Karpas-422 (cell line): ENCODE results near the gene PTPN9. TPM values are rescaled to one million over a fixed set of nuclear protein-coding genes. Genes with fewer than 3 reads are reported as not detected.
A peak's percentile ranks its signal among the peaks of the same experiment; 100 is the strongest.
"Not testable (repeated sequence)": the region's sequence is repeated elsewhere in the genome, so short reads cannot be mapped to it uniquely, and the experiment has no call there.

ENCODE experiments used
- DNase-seq: peaks from one replicate; pipeline ENCODE4 v3.0.0-alpha.2; 2015
- H2AFZ ChIP-seq: fragments of 200-600 bp; sonication (generic); 2 replicates; pipeline ENCODE4 v1.6.1; 2014; ENCODE audit warnings: antibody characterized with exemption, low read length, mixed read lengths
- H3K27ac ChIP-seq: fragments of 200-600 bp; sonication (generic); 2 replicates; pipeline ENCODE4 v1.5.1; 2014; ENCODE audit warnings: mild to moderate bottlenecking, low read length, moderate library complexity
- H3K27me3 ChIP-seq: fragments of 200-600 bp; sonication (generic); 2 replicates; pipeline ENCODE4 v1.6.1; 2014; ENCODE audit warnings: low read length, mixed read lengths
- H3K36me3 ChIP-seq: fragments of 200-600 bp; sonication (generic); 2 replicates; pipeline ENCODE4 v1.6.1; 2014; ENCODE audit warnings: low read length, mixed read lengths; ENCODE audit not compliant: insufficient read depth
- H3K4me1 ChIP-seq: fragments of 200-600 bp; sonication (generic); 2 replicates; pipeline ENCODE4 v1.6.1; 2014; ENCODE audit warnings: mild to moderate bottlenecking, low read length, mixed read lengths
- H3K4me2 ChIP-seq: fragments of 200-600 bp; sonication (generic); 2 replicates; pipeline ENCODE4 v1.6.1; 2014; ENCODE audit warnings: low read length, low read depth, mild to moderate bottlenecking; ENCODE audit not compliant: poor library complexity, severe bottlenecking
- H3K4me3 ChIP-seq: fragments of 200-600 bp; sonication (generic); 2 replicates; pipeline ENCODE4 v1.5.1; 2014; ENCODE audit warnings: mild to moderate bottlenecking, antibody characterized with exemption, low read length, mixed read lengths
- H3K79me2 ChIP-seq: fragments of 200-600 bp; sonication (generic); 2 replicates; pipeline ENCODE4 v1.6.1; 2014; ENCODE audit warnings: mild to moderate bottlenecking, low read length, mixed read lengths
- H3K9ac ChIP-seq: fragments of 200-600 bp; sonication (generic); 2 replicates; pipeline ENCODE4 v1.6.0; 2014; ENCODE audit warnings: low read length
- H3K9me2 ChIP-seq: fragments of 200-600 bp; sonication (generic), shearing (Covaris generic); replicated peaks from 2 replicates; pipeline ENCODE4 v1.6.0; 2014; ENCODE audit warnings: mild to moderate bottlenecking, low read length, moderate library complexity; ENCODE audit not compliant: insufficient read depth
- H3K9me3 ChIP-seq: fragments of 300-700, 200-600 bp; sonication (generic); 2 replicates; pipeline ENCODE4 v1.6.1; 2014; ENCODE audit warnings: low read length, mixed read lengths
- H4K20me1 ChIP-seq: fragments of 200-600 bp; sonication (generic); 2 replicates; pipeline ENCODE4 v1.6.1; 2014; ENCODE audit warnings: mild to moderate bottlenecking, antibody characterized with exemption, low read length, low read depth; ENCODE audit not compliant: insufficient read depth
- total RNA-seq: library from RNA; depleted of rRNA; stranded (reverse); fragments of >200 nt; shearing (Covaris generic); gene quantifications from 2 replicates; pipeline ENCODE4 v1.2.3, GENCODE V29; 2014; ENCODE audit warnings: low replicate concordance

Gene PTPN9
- total RNA-seq, 1 experiment from 2014 or later = 31.2 TPM

DNA sequence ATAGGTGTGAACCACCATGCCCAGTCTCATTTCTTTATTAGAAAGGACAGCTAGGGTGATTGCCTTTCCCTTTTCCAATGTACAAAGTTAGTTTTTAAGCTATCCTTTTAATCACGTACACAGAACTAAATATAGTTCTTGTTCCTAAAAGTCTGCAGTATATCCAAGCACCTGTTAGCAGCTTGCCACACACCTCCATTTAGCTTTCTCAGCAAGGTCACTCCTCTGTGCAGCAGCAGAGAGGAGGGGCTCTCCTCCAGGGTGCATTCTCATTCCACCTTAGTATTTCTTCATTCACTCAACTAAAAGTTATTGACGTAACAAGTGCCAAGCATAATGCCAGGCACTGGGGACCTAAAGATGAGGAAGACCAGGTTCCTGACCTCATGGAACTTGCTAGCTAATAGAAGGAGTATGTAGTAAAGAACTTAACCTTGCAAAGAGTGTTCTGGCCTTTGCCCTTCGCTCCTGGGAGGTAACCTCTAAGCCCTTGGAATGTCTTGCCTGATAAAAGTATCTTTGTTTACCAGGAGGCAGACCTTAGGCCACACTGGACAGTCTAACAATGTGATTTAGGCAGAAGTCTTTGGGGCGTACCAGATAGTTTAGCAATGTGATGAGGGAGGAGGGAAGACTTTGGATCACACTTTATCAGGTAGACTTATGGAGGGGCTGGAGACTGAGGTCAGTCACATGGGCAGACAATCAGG lies 12.7 kb upstream of the PTPN9 start:
- no peaks in the 10 kb centered on the region for H4K20me1 ChIP-seq
- no peak overlapping the region for H3K4me2 ChIP-seq
- no peaks in the 10 kb centered on the region for H3K79me2 ChIP-seq
- H3K9me2 ChIP-seq = no peaks in the 10 kb centered on the region
- no peak for DNase-seq
- H3K9ac ChIP-seq = no peak overlapping the region
- no peaks in the 10 kb centered on the region for H3K4me1 ChIP-seq
- H2AFZ ChIP-seq = no peak overlapping the region
- H3K27me3 ChIP-seq = no peaks in the 10 kb centered on the region
- H3K4me3 ChIP-seq = no peak overlapping the region
- H3K36me3 ChIP-seq = peaks cover 5% of the 10 kb centered on the region; the same call in 1 of the 2 replicates
- no peak overlapping the region for H3K27ac ChIP-seq
- no peaks in the 10 kb centered on the region for H3K9me3 ChIP-seq

DNA sequence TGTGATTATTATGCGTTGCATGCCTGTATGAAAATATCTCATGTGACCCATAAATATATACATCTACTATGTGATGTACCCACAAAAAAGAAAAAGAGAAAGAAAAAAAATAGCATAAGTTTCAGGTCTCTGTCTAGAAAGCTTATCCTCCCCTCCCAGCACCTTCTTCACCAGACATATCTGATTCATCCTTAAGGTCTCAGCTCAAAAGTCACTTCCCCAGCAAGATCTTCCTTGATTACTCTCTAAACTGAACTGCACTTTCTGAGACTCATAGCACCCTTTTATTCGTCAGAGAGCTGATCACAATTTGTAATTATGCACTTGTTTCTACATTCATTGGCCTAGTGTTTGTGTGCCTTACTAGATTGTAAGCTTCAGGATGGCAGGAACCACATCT lies 11.1 kb upstream of the PTPN9 start:
- Histone ChIP-seq H2AFZ (no peak overlapping the region), H3K27me3 (no peaks in the 10 kb centered on the region), H3K4me3 (no peak overlapping the region), H3K79me2 (no peaks in the 10 kb centered on the region), H3K36me3 (no peaks in the 10 kb centered on the region), H3K4me2 (no peak overlapping the region), H3K9ac (no peak overlapping the region), H3K27ac (no peak overlapping the region), H3K4me1 (no peaks in the 10 kb centered on the region), H3K9me3 (no peaks in the 10 kb centered on the region), H4K20me1 (no peaks in the 10 kb centered on the region), H3K9me2 (no peaks in the 10 kb centered on the region)
- no peak for DNase-seq

GRCh38 chr15:75589071-75589470 lies 10.0 kb upstream of the PTPN9 start:
- H3K79me2 ChIP-seq = no peaks in the 10 kb centered on the region
- no peak for DNase-seq
- H3K27me3 ChIP-seq = no peaks in the 10 kb centered on the region
- H3K9me2 ChIP-seq = no peaks in the 10 kb centered on the region
- H3K4me2 ChIP-seq = no peak overlapping the region
- H3K9me3 ChIP-seq = no peaks in the 10 kb centered on the region
- no peak overlapping the region for H2AFZ ChIP-seq
- H3K27ac ChIP-seq = no peak overlapping the region
- no peaks in the 10 kb centered on the region for H4K20me1 ChIP-seq
- H3K9ac ChIP-seq = no peak overlapping the region
- no peaks in the 10 kb centered on the region for H3K4me1 ChIP-seq
- no peak overlapping the region for H3K4me3 ChIP-seq
- H3K36me3 ChIP-seq = no peaks in the 10 kb centered on the region

GRCh38 chr15:75586422-75586821 lies 7.3 kb upstream of the PTPN9 start:
- H3K9ac ChIP-seq, H3K27ac ChIP-seq, DNase-seq, H4K20me1 ChIP-seq, H3K9me2 ChIP-seq, H2AFZ ChIP-seq, H3K9me3 ChIP-seq, H3K79me2 ChIP-seq, H3K27me3 ChIP-seq, H3K36me3 ChIP-seq, H3K4me1 ChIP-seq, H3K4me2 ChIP-seq, H3K4me3 ChIP-seq: not testable (repeated sequence)

GRCh38 chr15:75584121-75584520 lies 5.0 kb upstream of the PTPN9 start:
- Histone ChIP-seq H3K79me2 (no peaks in the 10 kb centered on the region), H3K4me1 (peaks cover 7% of the 10 kb centered on the region), H3K27me3 (no peaks in the 10 kb centered on the region), H2AFZ (no peak overlapping the region), H3K4me2 (no peak overlapping the region), H3K9me3 (no peaks in the 10 kb centered on the region), H3K9me2 (no peaks in the 10 kb centered on the region), H3K27ac (no peak overlapping the region), H3K9ac (no peak overlapping the region), H3K36me3 (no peaks in the 10 kb centered on the region), H4K20me1 (no peaks in the 10 kb centered on the region), H3K4me3 (no peak overlapping the region)
- DNase-seq = no peak

- Histone ChIP-seq H2AFZ (no peak overlapping the region), H3K27me3 (no peaks in the 10 kb centered on the region), H3K79me2 (peaks cover 3% of the 10 kb centered on the region; the same call in 1 of the 2 replicates), H3K9ac (no peak overlapping the region), H4K20me1 (no peaks in the 10 kb centered on the region), H3K9me3 (no peaks in the 10 kb centered on the region), H3K4me3 (no peak overlapping the region), H3K27ac (no peak overlapping the region), H3K9me2 (no peaks in the 10 kb centered on the region), H3K4me2 (no peak overlapping the region), H3K4me1 (peaks cover 7% of the 10 kb centered on the region), H3K36me3 (no peaks in the 10 kb centered on the region)
- DNase-seq = no peak
Measured at GRCh38 chr15:75583701-75584100, 4.6 kb upstream of the PTPN9 start.

GRCh38 chr15:75582943-75583342 lies 3.8 kb upstream of the PTPN9 start:
- not testable (repeated sequence) for H3K4me3 ChIP-seq, DNase-seq, H4K20me1 ChIP-seq, H3K9ac ChIP-seq, H3K4me2 ChIP-seq, H2AFZ ChIP-seq, H3K4me1 ChIP-seq, H3K9me3 ChIP-seq, H3K36me3 ChIP-seq, H3K27ac ChIP-seq, H3K9me2 ChIP-seq, H3K27me3 ChIP-seq
- peaks cover 10% of the 10 kb centered on the region for H3K79me2 ChIP-seq

GRCh38 chr15:75578173-75578947 lies 755 bp downstream of the PTPN9 start:
- peak; percentile 79 for DNase-seq
- peaks cover 51% of the 10 kb centered on the region for H3K79me2 ChIP-seq
- H3K27ac ChIP-seq = peak overlapping the region; percentile 92
- H3K36me3 ChIP-seq = no peaks in the 10 kb centered on the region
- H3K4me2 ChIP-seq = peak overlapping the region; percentile 79
- peak overlapping the region; percentile 56 for H2AFZ ChIP-seq
- no peaks in the 10 kb centered on the region for H3K9me3 ChIP-seq
- no peaks in the 10 kb centered on the region for H3K9me2 ChIP-seq
- H3K4me3 ChIP-seq = peak overlapping the region; percentile 90
- no peaks in the 10 kb centered on the region for H3K27me3 ChIP-seq
- no peaks in the 10 kb centered on the region for H4K20me1 ChIP-seq
- H3K4me1 ChIP-seq = peaks cover 35% of the 10 kb centered on the region
- H3K9ac ChIP-seq = peak overlapping the region; percentile 98
